CD4-positive, alpha-beta T cell (primary cell): ENCODE data around the gene VPS8. TPM values are rescaled to one million over a fixed set of nuclear protein-coding genes. Genes with fewer than 3 reads are reported as not detected.

Experiments
- ATAC-seq: fragments of 200-7000 bp; cut with Tn5 transposase; one replicate; pipeline ENCODE4 v1.10.0; 2022; ENCODE audit warnings: mild to moderate bottlenecking; ENCODE audit not compliant: poor library complexity
- CTCF ChIA-PET: fragments of 350-600 bp; sonication (Branson Sonifier 250); formaldehyde crosslinking; loops from one replicate; lab custom pipeline; 2021; ENCODE audit warnings: antibody characterized with exemption, inconsistent platforms; lab: Charles Lee
- POLR2A ChIA-PET: fragments of 350-600 bp; sonication (Branson Sonifier 250); formaldehyde crosslinking; loops from one replicate; lab custom pipeline; 2021; ENCODE audit warnings: antibody characterized with exemption, inconsistent platforms; lab: Charles Lee
- DNase-seq, 14 experiments: peaks; one replicate each; pipeline ENCODE4 v3.0.0-alpha.2; 2013 to 2020; ENCODE audit warnings: mixed read lengths in 2 of 14
- H3K27ac ChIP-seq, 2 donors: one replicate each; pipeline versions ENCODE4 v1.5.1 to v1.7.0; 2013; ENCODE audit warnings: low read length in 2 of 2, low read depth in 1 of 2, mild to moderate bottlenecking in 1 of 2
- H3K27me3 ChIP-seq, 2 experiments: 1 replicate in 1 of 2; 2 replicates in 1 of 2; pipeline versions ENCODE4 v1.6.1 to v1.7.0; 2013; ENCODE audit warnings: low read length in 2 of 2, control low read depth in 1 of 2, mild to moderate bottlenecking in 1 of 2, moderate library complexity in 1 of 2; ENCODE audit not compliant: insufficient read depth in 2 of 2, control insufficient read depth in 1 of 2
- H3K36me3 ChIP-seq: one replicate; pipeline ENCODE4 v1.6.1; 2013; ENCODE audit warnings: low read length, control low read depth; ENCODE audit not compliant: insufficient read depth
- H3K4me1 ChIP-seq: one replicate; pipeline ENCODE4 v1.6.1; 2013; ENCODE audit warnings: low read length, control low read depth; ENCODE audit not compliant: insufficient read depth
- H3K4me3 ChIP-seq: one replicate; pipeline ENCODE4 v1.5.1; 2013; ENCODE audit warnings: mild to moderate bottlenecking, low read length, moderate library complexity
- H3K9me3 ChIP-seq, 2 experiments: 1 replicate in 1 of 2; 2 replicates in 1 of 2; pipeline versions ENCODE4 v1.6.1 to v1.7.0; 2013; ENCODE audit warnings: low read length in 2 of 2, mild to moderate bottlenecking in 2 of 2, control low read depth in 1 of 2, moderate library complexity in 1 of 2; ENCODE audit not compliant: control insufficient read depth in 1 of 2, insufficient read depth in 1 of 2
- H3K27ac Mint-ChIP-seq: one replicate; pipeline ENCODE4 v1.8.0; 2020; ENCODE audit warnings: mixed read lengths
- H3K27me3 Mint-ChIP-seq: one replicate; pipeline ENCODE4 v1.8.0; 2021; ENCODE audit warnings: mixed read lengths
- H3K36me3 Mint-ChIP-seq: one replicate; pipeline ENCODE4 v1.8.0; 2021; ENCODE audit warnings: low read depth, mixed read lengths
- H3K4me1 Mint-ChIP-seq: one replicate; pipeline ENCODE4 v1.8.0; 2021; ENCODE audit warnings: low read depth, mixed read lengths
- H3K4me3 Mint-ChIP-seq: one replicate; pipeline ENCODE4 v1.8.0; 2020; ENCODE audit warnings: mild to moderate bottlenecking, mixed read lengths
- H3K9me3 Mint-ChIP-seq: one replicate; pipeline ENCODE4 v1.8.0; 2020; ENCODE audit warnings: mixed read lengths
- intact Hi-C, 2 experiments: fragments of 100-400 bp; cut with DNase I in 1 of 2; cut with micrococcal nuclease in 1 of 2; formaldehyde crosslinking; loops; one replicate each; pipeline versions ENCODE4 v1.15.1 to v1.9.0; 2023 to 2025; cut with DNase I, micrococcal nuclease
- total RNA-seq, 174 experiments: library from RNA in 2 of 174; stranded (reverse) in 2 of 174; gene quantifications; one replicate each; pipeline ENCODE4 v1.2.3 and lab custom pipeline; 2021 to 2026
- TF ChIP-seq, protein P1 (sequence below): fragments of 200-600 bp; IDR thresholded peaks from one replicate; pipeline ENCODE4 v1.8.0; 2022; ENCODE audit warnings: antibody characterized with exemption, mild to moderate bottlenecking

Gene VPS8
- total RNA-seq, 2 experiments from 2014 or later = 56.8 to 61.2 TPM

DNA sequence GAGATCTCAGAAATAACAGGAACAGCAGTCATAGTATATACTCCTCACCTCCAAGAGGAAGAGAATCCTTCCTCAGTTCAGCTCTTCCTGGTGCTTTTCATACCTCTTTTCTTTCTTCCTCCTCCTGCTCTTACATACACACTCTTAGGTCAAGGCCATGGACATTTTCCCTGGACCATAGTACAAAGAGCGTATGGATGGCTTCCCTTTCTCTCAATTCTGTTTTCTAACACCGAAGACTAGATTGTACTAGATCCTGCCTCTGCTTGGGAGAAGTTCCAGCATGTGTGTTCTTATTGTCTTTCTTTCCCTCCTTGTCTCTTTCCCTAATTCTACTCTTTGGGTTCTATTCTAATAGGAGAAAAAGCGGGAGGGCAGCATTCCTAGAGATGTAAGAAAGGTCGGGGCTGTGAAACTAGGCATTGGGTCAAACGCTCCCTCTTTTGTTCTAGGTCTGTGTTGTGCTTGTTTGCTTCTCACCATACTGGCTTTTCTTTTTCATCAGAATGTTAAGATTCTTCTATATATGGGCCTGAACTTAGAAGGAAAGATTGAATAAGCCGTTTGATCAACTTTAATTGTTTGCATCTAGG, 77.4 kb downstream of the VPS8 start:
- CTCF ChIA-PET = no interaction called here
- Mint-ChIP-seq H3K9me3 (no peaks in the 10 kb centered on the region), H3K27ac (no peak overlapping the region), H3K27me3 (no peaks in the 10 kb centered on the region), H3K4me3 (no peak overlapping the region), H3K36me3 (peaks cover 76% of the 10 kb centered on the region), H3K4me1 (no peaks in the 10 kb centered on the region)
- Histone ChIP-seq H3K4me3 (no peak overlapping the region), H3K27me3 (no peaks in the 10 kb centered on the region), H3K27ac (no peak overlapping the region), H3K4me1 (no peaks in the 10 kb centered on the region), H3K9me3 (no peaks in the 10 kb centered on the region), H3K36me3 (peaks cover 24% of the 10 kb centered on the region)
- intact Hi-C loops = no loop called here
- POLR2A ChIA-PET = no interaction called here
- TF ChIP-seq, protein P1, sequence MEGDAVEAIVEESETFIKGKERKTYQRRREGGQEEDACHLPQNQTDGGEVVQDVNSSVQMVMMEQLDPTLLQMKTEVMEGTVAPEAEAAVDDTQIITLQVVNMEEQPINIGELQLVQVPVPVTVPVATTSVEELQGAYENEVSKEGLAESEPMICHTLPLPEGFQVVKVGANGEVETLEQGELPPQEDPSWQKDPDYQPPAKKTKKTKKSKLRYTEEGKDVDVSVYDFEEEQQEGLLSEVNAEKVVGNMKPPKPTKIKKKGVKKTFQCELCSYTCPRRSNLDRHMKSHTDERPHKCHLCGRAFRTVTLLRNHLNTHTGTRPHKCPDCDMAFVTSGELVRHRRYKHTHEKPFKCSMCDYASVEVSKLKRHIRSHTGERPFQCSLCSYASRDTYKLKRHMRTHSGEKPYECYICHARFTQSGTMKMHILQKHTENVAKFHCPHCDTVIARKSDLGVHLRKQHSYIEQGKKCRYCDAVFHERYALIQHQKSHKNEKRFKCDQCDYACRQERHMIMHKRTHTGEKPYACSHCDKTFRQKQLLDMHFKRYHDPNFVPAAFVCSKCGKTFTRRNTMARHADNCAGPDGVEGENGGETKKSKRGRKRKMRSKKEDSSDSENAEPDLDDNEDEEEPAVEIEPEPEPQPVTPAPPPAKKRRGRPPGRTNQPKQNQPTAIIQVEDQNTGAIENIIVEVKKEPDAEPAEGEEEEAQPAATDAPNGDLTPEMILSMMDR = no peak
- DNase-seq = no peak
- no peak for ATAC-seq

DNA sequence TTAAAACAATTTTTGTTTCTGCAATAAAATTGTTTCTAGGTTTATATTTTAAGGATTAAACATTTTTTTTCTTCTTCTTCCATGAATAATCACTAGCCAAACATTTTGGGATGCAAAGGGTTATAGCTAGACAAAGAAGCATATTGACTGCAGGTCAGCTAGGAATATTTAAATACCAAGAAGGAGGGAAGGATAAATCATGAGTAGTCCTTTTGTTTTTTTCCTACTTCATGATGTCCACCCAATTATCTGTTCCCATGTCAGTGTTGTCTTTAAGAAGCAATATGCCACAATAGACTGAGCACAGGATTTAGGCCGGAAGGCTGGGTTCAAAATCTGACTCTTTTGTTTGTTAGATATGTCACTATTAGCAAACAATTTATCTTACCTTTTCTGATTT, 82.1 kb downstream of the VPS8 start:
- H3K27me3 ChIP-seq = no peaks in the 10 kb centered on the region
- TF ChIP-seq, protein P1 = no peak
- Mint-ChIP-seq H3K36me3 (peaks cover 45% of the 10 kb centered on the region), H3K4me3 (no peak overlapping the region), H3K27me3 (no peaks in the 10 kb centered on the region), H3K27ac (no peak overlapping the region), H3K4me1 (no peaks in the 10 kb centered on the region), H3K9me3 (no peaks in the 10 kb centered on the region)
- ATAC-seq (no peak), DNase-seq (no peak)
- H3K4me1 ChIP-seq = no peaks in the 10 kb centered on the region
- ChIA-PET CTCF (no interaction called here), POLR2A (no interaction called here)
- H3K36me3 ChIP-seq = peaks cover 11% of the 10 kb centered on the region
- no peak overlapping the region for H3K4me3 ChIP-seq
- H3K9me3 ChIP-seq = no peaks in the 10 kb centered on the region
- intact Hi-C loops = no loop called here
- H3K27ac ChIP-seq = no peak overlapping the region

DNA sequence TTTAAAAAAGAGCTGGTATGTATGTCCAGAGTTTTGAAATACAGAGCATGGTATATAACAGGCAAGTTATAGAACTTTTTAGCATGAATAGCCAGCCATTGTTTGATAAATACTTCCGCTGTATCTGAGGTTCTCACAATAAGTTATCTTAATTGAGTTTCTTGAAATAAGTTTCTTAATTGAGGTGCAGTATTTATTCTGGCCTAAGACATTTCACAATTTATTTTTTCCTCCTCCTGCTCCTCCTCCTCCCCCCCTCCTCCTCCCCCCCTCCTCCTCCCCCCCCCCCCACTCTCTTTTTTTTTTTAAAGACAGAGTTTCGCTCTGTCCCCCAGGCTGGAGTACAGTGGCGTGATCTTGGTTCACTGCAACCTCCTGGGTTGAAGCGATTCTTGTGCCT, 83.4 kb downstream of the VPS8 start:
- H3K4me1 Mint-ChIP-seq = no peaks in the 10 kb centered on the region
- Histone ChIP-seq H3K27ac (no peak overlapping the region), H3K27me3 (no peaks in the 10 kb centered on the region), H3K36me3 (peaks cover 15% of the 10 kb centered on the region), H3K4me1 (no peaks in the 10 kb centered on the region), H3K9me3 (no peaks in the 10 kb centered on the region), H3K4me3 (no peak overlapping the region)
- no peak overlapping the region for H3K4me3 Mint-ChIP-seq
- H3K27me3 Mint-ChIP-seq = no peaks in the 10 kb centered on the region
- intact Hi-C loops = no loop called here
- TF ChIP-seq, protein P1 = no peak
- H3K9me3 Mint-ChIP-seq = no peaks in the 10 kb centered on the region
- peaks cover 47% of the 10 kb centered on the region for H3K36me3 Mint-ChIP-seq
- CTCF ChIA-PET = no interaction called here
- no peak overlapping the region for H3K27ac Mint-ChIP-seq
- no peak for ATAC-seq
- POLR2A ChIA-PET = no interaction called here
- DNase-seq = no peak
